ENCODE measurements around the gene UBE2F.
"Not testable (repeated sequence)": the region's sequence is repeated elsewhere in the genome, so short reads cannot be mapped to it uniquely, and the experiment has no call there.

UBE2F gene

DNA sequence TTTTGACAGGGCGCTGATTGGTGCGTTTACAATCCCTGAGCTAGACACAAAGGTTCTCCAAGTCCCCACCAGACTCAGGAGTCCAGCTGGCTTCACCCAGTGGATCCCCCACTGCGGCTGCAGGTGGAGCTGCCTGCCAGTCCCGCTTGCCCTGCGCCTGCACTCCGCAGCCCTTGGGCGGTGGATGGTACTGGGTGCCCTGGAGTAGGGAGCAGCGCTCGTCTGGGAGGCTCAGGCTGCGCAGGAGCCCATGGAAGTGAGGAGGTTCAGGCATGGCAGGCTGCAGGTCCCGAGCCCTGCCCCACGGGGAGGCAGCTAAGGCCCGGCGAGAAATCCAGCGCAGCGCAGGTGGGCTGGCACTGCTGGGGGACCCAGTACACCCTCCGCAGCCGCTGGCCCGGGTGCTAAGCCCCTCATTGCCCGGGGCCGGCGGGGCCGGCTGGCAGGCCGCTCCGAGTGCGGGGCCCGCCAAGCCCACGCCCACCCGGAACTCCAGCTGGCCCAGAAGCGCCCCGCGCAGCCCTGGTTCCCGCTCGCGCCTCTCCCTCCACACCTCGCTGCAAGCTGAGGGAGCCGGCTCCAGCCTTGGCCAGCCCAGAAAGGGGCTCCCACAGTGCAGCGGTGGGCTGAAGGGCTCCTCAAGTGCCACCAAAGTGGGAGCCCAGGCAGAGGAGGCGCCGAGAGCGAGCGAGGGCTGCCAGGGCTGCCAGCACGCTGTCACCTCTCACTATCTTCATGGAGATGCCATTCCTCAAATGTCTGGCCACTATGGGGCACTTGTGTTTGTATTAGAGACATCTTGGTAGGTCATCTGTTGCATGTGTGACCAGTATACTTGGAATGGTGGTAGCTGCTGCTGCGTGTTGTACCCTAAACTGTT, 91.1 kb downstream of the UBE2F start:
- not testable (repeated sequence) for FAIRE-seq

DNA sequence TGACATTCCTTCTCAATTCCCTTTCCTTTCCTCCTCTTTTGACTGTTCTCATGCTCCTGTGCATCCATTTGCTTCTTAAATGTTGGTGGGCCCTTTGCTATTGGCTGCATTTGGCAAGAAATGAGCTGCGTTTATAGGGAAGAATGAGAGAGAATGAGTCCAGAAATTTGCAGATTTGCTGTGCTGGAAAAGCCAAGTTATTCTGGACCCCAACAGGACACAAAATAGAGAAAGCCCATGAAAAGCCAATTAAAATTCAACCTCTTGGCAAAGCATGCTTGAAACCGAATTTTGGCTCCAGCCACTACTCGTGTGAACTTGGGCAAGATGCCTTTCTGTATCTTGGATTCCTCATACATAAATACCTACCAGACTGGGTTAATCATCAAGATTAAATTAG, 92.7 kb downstream of the UBE2F start:
- no peak for FAIRE-seq

DNA sequence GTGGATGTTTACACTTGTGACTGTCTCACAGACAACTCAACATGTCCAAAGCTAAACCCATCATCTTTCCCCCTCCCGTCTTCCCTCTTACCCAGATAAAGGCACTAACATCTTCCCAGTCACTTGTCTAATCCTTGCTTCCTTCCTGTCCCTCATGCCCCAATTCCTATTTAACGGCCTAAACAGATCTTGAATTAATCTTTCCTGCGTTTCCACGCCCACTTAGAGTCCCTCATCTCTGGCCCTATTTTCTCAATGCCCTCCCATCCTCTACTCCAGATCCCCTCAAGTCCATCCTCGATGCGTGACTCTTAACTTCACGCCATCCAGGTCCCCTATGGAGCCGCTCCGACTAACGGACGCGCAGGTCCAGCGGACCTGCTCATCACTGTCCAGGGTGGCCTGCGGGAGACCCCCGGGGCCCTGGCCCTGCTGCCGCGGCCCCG, 93.3 kb downstream of the UBE2F start:
- FAIRE-seq, result no peak

DNA sequence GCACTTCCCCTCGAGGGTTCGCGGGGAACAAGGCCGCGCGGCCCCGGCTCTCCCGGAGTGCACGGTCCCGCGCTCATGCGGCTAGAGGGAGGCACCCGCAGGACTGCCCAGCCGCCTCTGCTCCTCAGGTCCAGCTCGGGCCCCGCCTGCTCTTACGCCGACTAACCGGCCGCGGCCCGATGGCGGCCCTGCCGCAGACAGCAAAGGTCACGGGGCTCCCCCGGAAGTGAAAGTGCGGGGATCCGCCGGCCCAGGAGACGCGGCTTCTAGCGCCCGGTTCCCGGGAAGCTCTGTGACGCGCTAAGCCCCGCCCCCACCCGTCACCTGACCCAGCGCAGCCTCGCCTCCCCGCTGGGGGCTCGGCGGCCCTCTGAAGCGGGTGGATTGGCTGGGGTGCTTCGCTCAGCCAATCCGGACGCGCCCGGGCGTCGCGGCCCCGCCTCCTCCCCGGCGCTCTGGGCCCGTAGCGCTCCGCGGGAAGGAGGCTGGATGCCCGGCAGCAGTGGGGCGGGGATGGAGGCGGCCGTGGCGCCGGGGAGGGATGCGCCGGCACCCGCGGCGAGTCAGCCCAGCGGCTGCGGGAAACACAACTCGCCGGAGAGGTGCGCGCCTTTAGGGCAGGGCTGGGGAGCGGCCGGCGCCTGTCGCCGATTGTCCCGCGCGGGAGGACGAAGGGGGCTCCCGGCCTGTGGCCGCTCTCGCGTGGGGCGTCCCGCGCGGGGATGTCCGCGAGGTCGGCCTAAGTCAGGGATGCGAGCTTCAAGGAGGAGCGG, 93.9 kb downstream of the UBE2F start, which contains the start of gene SCLY:
Gene SCLY, plus strand, starts transcription at position 460 of the 773 bp plus-strand sequence. Its CDS starts 54 bp downstream, at position 514.
- no peak for FAIRE-seq

DNA sequence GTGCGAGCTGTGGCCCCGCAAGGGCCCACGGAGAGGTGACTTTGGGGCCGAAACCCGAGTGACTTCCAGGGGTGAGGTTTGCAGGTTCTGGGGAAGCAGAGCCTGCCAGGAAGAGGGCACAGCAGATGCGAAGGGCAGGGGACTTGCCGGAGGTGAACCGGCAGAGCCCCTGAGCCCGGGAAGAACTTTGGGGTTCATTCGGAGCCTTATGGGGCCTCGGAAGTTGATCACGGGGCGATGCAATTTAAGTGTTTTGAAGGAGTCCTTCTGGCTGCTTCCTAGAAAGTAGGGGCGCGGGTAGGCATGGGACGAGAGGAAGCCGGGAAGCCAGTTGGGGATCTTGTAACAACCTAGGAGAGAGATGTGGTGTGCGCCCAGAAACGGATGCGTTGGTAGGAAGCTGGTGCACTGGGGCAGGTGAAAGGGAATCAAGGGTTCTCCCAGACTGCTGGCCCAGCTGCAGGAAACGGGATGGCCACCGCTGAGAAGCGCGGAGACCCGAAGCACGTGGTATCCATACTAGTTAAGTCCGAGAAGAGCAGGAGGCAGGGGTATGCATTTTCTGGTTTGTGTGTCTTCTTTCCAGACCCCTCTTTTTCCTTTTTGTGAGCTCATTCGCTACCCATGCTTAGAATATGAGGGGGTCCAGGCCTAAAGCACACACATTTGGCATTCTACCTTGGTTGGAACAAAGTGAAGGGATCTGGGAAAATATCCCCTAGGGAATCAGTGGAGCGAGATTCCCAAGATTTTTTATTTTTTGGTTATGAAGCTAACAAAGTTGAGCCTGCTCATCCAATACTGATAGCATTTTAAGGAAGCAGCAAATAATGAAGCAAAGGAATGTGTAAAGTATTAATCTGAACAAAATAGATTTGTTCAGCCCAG, 94.7 kb downstream of the UBE2F start:
- no peak for FAIRE-seq

DNA sequence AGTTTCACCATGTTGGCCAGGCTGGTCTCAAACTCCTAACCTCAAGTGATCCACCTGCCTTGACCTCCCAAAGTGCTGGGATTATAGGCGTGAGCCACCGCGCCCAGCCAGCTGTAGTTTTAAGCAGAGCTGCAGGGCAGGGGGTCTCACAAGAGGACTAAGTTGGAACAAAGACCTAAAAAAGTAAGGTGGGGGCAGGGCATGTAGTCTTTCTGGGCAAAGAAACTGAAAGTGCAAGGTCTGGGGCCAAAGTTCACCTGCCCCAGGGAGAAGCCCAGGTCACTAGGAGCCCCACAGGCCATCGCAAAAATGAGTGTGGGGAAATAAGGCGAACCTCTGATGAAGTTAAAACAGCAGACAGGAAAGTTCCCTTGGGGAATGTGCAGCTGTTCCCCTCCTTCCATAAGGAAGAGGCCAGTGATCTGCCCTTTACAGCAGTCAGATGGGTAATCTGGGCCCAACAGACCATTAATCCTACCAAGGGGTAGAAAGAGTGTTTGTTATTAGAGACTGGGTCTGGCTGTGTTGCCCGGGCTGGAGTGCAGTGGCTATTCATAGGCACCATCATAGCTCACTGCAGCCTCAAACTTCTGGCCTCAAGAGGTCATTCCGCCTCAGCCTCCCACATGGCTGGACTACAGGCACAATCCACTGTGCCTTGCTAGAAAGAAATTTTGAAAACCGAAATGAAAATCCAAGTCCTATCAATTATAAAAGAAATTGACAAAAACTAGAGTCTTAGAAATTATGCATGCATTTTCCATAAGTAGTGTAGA, 96.8 kb downstream of the UBE2F start:
- no peak for FAIRE-seq

DNA sequence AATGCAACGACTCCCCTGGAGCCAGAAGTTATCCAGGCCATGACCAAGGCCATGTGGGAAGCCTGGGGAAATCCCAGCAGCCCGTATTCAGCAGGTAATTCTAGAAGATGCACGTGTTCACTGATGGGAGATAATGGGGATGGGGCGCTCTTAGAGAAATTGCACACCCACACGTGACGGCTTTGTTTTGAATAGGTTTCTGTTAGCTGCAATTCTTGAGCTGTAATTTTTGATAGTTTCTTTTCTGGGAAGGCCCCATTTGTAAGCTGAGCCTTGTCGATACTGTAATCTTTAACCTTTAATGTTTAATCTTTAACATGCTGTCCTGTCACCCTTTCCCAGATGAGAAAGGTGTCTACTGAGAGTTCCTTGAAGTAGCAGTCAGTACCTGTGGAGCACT, 97.6 kb downstream of the UBE2F start:
- no peak for FAIRE-seq

DNA sequence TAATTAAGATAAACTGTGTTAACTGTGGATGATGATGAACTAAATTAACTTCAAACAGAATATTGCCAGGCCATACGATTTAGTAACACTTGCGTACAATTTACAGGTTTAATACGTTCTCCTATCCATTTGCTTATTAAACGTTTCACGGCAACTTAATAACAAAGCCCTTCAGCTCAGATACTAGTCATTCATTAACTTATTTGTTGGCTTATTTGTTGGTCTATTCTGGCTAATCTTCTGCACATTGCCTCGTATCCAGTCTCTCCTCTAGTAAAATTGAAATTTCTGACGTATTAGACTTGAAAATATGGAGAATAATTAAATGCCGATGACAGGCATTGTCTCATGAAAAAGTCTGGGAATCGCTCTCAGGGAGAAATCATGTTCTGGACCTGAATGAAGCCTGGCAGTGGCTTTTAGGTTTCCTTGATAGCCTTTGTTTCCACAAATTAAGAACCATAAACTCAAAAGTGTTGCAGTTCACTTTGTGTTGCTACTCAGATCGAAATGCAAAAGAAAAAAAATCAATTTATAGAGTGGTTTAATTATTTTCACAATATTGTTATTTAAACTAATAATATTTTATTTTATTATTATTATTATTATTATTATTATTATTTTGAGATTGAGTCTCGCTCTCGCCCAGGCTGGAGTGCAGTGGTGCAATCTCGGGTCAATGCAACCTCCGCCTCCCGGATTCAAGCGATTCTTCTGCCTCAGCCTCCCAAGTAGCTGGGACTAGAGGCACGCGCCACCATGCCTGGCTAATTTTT, 98.4 kb downstream of the UBE2F start:
- FAIRE-seq, result peak; percentile 72

DNA sequence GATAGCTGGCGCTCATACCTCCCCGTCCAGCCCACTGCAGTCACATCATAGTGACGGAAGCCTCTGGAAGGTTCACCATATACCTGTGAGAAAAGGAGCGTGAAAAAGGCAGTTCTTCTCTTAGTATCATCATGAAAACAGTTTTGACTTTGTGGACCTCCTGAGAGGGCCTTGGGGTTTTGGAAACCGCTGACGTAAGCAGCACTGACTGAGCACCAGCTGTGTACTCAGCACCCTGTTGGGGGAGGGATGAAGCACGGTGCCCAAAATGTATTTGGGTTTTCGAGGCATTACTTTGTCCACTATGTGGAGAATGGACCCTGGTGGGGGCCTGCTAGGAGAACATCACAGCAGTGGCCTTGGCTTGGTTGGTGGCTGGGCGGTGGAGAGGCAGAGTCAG, 99.4 kb downstream of the UBE2F start:
- no peak for FAIRE-seq

DNA sequence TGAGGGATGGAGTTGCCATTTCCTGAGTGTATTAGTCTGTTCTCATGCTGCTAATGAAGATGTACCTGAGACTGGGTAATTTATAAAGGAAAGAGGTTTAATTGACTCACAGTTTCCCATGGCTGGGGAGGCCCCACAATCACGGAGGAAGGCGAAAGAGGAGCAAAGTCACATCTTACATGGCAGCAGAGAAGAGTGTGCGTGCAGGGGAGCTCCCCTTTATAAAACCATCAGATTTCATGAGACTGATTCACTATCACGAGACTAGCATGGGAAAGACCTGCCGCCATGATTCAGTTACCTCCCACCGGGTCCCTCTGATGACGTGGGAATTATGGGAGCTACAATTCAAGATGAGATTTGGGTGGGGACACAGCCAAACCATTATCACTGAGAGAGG, 99.9 kb downstream of the UBE2F start:
- FAIRE-seq, result not testable (repeated sequence)

DNA sequence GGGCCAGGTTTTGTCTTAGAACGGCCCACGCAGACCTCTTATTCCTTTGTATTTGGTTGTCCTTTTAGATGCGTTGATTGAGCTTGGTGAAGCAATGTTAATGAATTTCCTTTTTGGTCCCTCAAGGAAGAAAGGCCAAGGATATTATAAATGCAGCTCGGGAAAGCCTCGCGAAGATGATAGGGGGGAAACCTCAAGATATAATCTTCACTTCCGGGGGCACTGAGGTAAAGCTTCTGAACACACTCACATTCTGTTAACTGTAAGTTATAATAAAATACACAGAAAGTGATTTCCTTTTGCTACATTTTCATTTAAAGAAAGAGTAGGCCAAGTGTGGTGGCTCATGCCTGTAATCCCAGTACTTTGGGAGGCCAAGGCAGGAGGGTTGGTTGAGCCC, 101.1 kb downstream of the UBE2F start:
- FAIRE-seq, result no peak

DNA sequence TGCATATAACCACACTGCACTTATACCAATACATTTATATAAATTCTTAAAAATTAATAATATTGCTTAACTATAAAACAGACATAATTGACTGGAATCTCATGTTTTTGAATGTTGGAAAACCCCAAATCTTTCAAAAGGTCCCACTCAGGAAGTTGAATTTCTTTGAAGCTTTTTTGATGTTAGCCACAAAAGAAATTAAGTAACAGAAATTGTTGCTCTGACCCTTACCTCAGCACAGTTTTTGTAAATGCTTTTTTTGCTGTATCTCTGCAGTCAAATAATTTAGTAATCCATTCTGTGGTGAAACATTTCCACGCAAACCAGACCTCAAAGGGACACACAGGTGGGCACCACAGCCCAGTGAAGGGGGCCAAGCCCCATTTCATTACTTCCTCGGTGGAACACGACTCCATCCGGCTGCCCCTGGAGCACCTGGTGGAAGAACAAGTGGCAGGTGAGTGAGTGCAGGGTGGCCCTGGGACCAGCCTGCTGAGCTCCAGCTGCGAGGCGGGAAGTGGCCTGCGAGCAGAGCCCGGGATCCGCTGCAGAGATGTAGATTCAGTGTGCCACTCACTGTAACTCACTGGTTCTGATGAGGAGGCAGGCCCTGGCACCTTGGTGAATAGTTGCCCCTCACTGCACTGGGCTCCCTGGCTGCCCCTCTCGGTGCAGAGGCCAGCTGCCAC, 102.4 kb downstream of the UBE2F start:
- no peak for FAIRE-seq

DNA sequence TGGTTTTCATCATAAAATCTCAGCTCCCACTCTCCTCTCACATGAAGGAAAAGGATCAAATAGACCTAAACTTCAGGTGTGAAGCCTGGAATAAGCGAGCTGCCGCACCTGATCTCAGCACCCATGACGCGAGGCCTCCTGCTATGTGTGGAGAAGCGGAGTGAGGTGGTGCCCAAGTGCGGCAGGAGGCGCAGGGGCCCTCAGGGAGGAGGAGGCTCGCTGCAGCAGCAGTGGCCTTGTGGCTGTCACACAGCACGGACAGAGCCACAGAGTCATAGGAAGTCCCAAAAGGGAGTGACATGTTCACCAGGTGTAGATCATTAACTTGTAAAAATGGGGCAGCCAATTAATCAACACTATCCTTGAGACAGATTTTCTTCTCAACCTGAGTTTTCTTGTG, 103.1 kb downstream of the UBE2F start:
- FAIRE-seq, result no peak

DNA sequence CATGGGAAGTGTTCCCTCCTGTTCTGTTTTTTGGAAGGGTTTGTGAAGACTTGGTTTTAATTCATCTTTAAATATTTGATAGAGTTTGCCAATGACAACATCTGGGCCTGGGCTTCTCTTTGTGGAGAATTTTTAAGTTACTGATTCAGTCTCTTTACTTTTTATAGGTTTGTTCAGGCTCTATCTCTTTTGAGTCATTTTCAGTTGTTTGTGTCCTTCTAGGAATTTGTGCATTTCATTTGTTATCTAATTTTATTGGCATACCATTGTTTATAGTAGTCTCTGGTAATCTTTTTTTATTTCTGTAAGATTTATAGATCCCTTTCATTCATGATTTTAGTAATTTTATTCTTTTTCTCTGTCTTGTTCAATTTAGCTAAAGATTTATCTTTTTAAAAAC, 108.6 kb downstream of the UBE2F start:
- FAIRE-seq, result no peak

DNA sequence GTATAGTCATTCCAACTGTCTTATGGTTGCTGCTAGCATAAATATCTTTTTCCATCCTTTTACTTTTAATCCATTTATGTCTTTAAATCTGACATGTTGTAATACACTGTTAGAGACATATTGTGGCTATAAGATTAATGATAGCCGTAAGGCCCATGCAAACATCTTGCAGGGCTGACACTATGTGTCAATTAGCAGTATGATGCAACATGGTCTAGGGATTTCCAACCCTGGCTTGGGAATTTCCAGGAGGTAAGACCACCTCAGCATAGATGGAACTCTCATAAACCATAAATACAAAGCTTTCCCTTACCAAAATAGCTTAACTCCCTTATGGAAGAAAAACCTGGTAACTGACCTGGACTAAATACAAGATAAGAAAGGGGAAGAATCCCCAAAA, 110.5 kb downstream of the UBE2F start:
- FAIRE-seq, result no peak

DNA sequence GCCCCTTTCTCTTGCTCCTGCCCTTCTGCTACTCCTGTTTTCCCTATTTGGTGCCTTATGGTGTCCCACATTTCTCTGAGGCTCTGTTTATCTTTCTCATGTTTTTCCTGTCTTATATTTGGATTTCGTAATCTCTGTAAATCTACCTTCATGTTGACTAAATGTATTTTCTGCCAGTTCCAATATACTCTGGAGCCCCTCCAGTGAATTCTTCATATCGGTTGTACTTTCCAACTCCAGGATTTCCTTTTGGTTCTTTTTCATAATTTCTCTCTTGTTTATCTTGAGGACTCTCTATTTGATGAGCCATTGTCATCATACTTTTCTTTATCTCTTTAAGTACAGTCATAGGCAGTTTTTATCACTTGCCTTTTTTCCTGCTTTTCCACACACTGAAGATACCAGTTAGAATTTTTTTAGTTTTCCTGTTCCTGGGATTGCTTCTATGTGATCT, 113.1 kb downstream of the UBE2F start:
- no peak for FAIRE-seq

DNA sequence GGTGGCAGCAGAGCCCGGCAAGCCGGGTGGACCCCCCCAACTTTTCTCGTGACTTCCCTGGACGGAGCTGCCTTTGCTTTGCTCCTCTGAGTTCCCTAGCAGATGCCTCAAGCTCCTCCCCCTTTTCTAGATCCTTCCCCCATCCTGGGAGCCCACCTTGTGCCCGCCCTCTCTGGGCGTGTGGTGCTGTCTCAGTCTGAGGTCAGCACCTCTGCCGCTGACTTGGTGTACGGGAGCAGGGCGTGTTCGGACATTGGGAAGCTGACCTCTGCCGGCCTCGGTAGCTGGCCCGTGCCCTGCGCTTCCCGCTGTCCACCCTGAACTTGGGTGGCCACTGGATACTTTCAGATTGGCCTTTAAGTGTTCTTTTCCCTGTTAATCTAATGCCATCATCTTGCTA, 113.7 kb downstream of the UBE2F start:
- no peak for FAIRE-seq

DNA sequence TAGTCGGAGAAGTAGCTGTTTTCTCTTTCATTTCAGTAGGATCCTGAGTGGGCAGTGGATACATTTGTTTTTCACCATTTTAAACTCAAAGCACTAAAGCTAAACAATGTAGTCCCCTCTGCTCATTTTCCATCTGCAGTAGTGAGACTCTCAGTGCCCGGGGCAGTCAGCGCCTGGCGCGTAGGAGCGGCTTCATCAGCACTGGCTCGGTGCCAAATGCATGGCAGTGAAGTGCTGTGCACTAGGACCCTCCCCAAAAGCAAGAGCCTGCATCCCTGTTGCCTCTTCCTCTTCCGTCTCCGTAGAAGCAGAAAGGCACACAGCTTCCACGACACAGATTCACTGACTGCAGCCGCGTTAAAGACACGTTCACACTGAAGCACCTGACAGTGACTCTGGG, 114.3 kb downstream of the UBE2F start:
- FAIRE-seq, result no peak

DNA sequence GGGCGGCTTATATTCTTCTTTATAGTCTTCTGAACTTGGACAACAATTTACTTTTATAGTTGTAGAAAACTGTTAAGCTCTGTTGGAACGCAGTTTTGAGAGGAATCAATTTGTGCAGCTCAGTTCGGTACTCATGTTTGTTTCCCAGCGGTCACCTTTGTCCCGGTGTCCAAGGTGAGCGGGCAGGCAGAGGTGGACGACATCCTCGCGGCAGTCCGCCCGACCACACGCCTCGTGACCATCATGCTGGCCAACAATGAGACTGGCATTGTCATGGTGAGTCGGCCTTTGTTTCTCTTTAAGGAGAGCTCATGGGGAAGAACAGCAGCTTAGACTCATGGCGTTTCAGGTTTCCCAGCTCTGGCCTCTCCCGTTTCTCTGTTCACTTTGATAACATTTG, 114.7 kb downstream of the UBE2F start:
- no peak for FAIRE-seq

DNA sequence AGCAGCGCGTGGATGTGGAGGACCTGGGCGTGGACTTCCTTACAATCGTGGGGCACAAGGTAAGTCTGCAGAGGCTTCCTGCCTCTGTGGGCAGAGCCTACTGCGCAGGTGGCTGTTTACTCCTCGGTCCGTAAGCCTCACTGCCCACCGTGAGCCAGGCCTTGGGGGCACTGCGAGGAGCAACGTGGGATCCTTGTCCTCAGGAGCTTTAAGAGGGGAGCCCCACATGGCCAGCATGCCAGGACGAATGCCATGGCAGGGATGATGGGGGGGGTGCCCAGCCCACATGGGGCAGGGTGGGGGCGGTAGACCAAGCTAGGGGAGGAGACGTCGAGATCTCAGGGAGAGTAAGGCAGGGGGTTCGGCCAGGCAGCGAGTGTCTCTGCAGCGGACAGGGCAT, 115.3 kb downstream of the UBE2F start:
- no peak for FAIRE-seq

DNA sequence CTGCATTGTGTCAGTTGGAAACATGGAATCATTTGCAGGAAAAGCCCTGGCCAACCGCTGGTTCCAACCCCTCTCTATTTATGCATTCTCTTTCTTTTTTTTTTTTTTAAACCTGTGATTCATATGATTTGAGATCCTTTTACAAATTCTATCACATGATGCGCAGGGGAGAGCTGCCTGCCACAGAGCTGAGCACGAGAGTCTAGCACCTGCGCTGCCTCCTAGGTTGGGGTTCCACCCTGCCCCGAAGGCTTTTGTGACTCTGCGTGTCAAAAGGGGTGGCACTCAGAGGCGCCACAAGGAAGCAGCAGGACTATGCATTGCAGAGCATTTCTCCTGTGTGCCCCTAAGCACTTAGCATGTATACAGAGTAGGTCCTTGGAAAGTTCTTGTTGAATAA, 116.0 kb downstream of the UBE2F start:
- FAIRE-seq, result no peak
